ENCODE measurements around the gene PSMB7. TPM values are rescaled to one million over a fixed set of nuclear protein-coding genes. Genes with fewer than 3 reads are reported as not detected.

Gene PSMB7
- total and polyA plus RNA-seq, 4 donors, result 86.1 to 194 (median 149) TPM

DNA sequence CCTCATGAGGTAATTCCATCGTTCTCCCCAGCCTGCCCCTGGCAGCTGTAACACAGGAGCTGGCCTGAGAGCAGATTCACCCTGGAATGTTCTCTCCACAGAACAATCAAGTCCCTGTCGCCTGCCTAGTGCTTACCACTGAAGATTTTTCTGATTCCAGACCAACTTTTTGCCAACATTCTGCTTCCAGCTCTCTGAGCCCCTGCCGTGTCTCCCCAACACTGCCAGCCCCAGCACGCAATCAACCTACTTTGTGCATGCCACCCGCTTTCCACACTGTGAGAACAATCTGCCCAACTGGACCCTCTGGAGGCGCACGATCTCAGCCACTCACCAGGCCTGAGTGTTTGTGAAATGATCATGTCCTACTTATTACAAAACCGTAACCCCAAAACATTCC, 62.6 kb downstream of the PSMB7 start:
- Histone ChIP-seq H3K27me3 (ENCODE audit: control insufficient read depth in 3 of 3, insufficient read depth in 3 of 3, low read length in 2 of 3) (no peaks in the 10 kb centered on the region), H3K9me3 (ENCODE audit: control insufficient read depth in 4 of 4, insufficient read depth in 3 of 4, low read length in 3 of 4) (no peaks in the 10 kb centered on the region), H3K36me3 (ENCODE audit: control insufficient read depth in 4 of 4, insufficient read depth in 4 of 4, low read length in 4 of 4) (peaks cover 12 to 68% (median 53%) of the 10 kb centered on the region in 4 donors), H3K27ac (ENCODE audit: low read depth in 1 of 2, low read length in 1 of 2) (no peak overlapping the region), H3K4me1 (ENCODE audit: control insufficient read depth in 5 of 5, insufficient read depth in 5 of 5, low read length in 5 of 5) (no peaks in the 10 kb centered on the region), H3K4me3 (no peak overlapping the region), H3K9ac (ENCODE audit: insufficient read depth in 1 of 2, low read length in 2 of 2) (no peak overlapping the region)
- DNase-seq (no peak), ATAC-seq (ENCODE audit: insufficient read depth, low FRiP score) (no peak)
- 73 to 89% methylated on average over 8 of the region's 8 CpGs for WGBS, 2 donors
- TF ChIP-seq, protein P1, sequence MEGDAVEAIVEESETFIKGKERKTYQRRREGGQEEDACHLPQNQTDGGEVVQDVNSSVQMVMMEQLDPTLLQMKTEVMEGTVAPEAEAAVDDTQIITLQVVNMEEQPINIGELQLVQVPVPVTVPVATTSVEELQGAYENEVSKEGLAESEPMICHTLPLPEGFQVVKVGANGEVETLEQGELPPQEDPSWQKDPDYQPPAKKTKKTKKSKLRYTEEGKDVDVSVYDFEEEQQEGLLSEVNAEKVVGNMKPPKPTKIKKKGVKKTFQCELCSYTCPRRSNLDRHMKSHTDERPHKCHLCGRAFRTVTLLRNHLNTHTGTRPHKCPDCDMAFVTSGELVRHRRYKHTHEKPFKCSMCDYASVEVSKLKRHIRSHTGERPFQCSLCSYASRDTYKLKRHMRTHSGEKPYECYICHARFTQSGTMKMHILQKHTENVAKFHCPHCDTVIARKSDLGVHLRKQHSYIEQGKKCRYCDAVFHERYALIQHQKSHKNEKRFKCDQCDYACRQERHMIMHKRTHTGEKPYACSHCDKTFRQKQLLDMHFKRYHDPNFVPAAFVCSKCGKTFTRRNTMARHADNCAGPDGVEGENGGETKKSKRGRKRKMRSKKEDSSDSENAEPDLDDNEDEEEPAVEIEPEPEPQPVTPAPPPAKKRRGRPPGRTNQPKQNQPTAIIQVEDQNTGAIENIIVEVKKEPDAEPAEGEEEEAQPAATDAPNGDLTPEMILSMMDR (IDR thresholded peaks at IDR 0.05; ENCODE audit: control extremely low read depth, extremely low read depth), result no peak

DNA sequence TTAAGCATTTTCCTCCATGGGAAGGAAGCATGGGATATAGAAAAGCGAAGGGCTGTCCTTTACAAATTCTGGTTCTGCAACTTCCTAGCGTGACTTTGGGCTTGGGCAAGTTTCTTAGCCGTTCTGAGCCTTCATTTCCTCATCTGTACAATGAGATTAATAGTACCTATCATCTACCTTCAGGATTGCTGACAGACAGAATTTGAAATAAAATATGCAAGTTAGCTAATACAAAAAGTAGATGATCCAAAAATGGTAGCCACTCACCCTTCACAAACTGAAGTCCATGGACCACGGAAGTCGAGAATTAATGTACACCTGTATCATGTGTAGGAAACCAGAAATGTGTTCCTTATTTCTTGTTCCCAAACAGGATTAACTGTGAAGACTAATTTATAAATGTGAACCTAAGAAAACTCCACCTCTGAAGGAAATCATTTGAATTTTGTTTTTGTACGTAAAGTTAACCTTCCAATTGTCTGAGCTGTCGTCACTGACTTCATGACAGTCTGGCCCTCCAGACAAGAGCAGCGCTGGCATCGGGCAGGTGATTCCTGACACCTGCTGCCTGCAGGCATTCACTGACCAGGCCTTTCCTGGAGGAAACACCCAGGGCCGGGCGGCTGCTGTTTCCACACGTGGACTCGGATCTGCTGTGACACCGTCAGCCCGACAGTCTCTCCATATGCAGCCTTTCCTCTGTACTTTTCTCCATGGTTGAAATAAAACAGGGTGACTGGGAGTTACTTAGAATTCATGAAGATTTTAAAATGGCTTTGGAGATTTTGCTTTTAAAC, 63.4 kb downstream of the PSMB7 start:
- no peaks in the 10 kb centered on the region for H3K27me3 ChIP-seq (ENCODE audit: control insufficient read depth in 3 of 3, insufficient read depth in 3 of 3, low read length in 2 of 3)
- H3K4me1 ChIP-seq (ENCODE audit: control insufficient read depth in 5 of 5, insufficient read depth in 5 of 5, low read length in 5 of 5), result no peaks in the 10 kb centered on the region
- TF ChIP-seq, protein P1 (IDR thresholded peaks at IDR 0.05; ENCODE audit: control extremely low read depth, extremely low read depth), result no peak
- peaks cover 12 to 74% (median 56%) of the 10 kb centered on the region in 4 donors for H3K36me3 ChIP-seq (ENCODE audit: control insufficient read depth in 4 of 4, insufficient read depth in 4 of 4, low read length in 4 of 4)
- ATAC-seq (ENCODE audit: insufficient read depth, low FRiP score), result no peak
- H3K4me3 ChIP-seq, result no peak overlapping the region
- H3K9me3 ChIP-seq (ENCODE audit: control insufficient read depth in 4 of 4, insufficient read depth in 3 of 4, low read length in 3 of 4), result no peaks in the 10 kb centered on the region
- H3K27ac ChIP-seq (ENCODE audit: low read depth in 1 of 2, low read length in 1 of 2), result no peak overlapping the region
- H3K9ac ChIP-seq (ENCODE audit: insufficient read depth in 1 of 2, low read length in 2 of 2), result no peak overlapping the region
- 74 to 89% methylated on average over 15 of the region's 15 CpGs for WGBS, 2 donors
- DNase-seq, result no peak

DNA sequence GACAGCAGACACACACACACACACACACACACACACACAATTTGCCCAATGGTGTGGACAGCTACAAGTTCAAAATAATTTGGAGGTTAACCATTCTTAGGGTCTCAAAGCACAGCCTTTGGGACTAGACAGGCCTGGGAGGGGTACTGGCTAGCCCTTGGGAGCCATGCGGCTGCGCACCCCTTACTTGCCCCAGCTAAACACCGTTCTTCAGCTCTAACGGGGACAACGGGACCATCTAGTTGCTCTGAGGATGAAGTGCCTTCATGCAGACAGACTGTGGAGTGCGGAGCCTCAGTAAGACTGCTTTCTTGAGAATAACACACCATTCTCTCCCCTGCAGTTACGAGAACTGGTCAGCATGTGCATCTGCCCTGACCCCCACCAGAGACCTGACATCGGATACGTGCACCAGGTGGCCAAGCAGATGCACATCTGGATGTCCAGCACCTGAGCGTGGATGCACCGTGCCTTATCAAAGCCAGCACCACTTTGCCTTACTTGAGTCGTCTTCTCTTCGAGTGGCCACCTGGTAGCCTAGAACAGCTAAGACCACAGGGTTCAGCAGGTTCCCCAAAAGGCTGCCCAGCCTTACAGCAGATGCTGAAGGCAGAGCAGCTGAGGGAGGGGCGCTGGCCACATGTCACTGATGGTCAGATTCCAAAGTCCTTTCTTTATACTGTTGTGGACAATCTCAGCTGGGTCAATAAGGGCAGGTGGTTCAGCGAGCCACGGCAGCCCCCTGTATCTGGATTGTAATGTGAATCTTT, 64.6 kb downstream of the PSMB7 start:
- no peak for ATAC-seq (ENCODE audit: insufficient read depth, low FRiP score)
- peaks cover 9 to 80% (median 50%) of the 10 kb centered on the region in 4 donors for H3K36me3 ChIP-seq (ENCODE audit: control insufficient read depth in 4 of 4, insufficient read depth in 4 of 4, low read length in 4 of 4)
- WGBS, 2 donors, result 94 to 95% methylated on average over 16 of the region's 16 CpGs
- no peak overlapping the region for H3K27ac ChIP-seq (ENCODE audit: low read depth in 1 of 2, low read length in 1 of 2)
- H3K9me3 ChIP-seq (ENCODE audit: control insufficient read depth in 4 of 4, insufficient read depth in 3 of 4, low read length in 3 of 4), result peaks cover 0 to 2% (median 0%) of the 10 kb centered on the region in 4 donors
- H3K27me3 ChIP-seq (ENCODE audit: control insufficient read depth in 3 of 3, insufficient read depth in 3 of 3, low read length in 2 of 3), result no peaks in the 10 kb centered on the region
- no peak overlapping the region for H3K9ac ChIP-seq (ENCODE audit: insufficient read depth in 1 of 2, low read length in 2 of 2)
- TF ChIP-seq, protein P1 (IDR thresholded peaks at IDR 0.05; ENCODE audit: control extremely low read depth, extremely low read depth), result no peak
- no peak for DNase-seq
- no peak overlapping the region for H3K4me3 ChIP-seq
- H3K4me1 ChIP-seq (ENCODE audit: control insufficient read depth in 5 of 5, insufficient read depth in 5 of 5, low read length in 5 of 5), result no peaks in the 10 kb centered on the region

Data from lung (tissue), 12 donors.